PC-9 (cell line): ENCODE measurements around the gene KRT77. TPM values are rescaled to one million over a fixed set of nuclear protein-coding genes. Genes with fewer than 3 reads are reported as not detected.

ENCODE experiments used
- BruUV-seq: library from RNA; stranded (reverse); fragments of 400-500 nt; replicated peaks from 2 replicates; lab custom pipeline; 2021; lab: Mats Ljungman, UMichigan
- CTCF ChIA-PET: fragments of 300-600 bp; sonication (Branson Sonifier 250); formaldehyde crosslinking; loops from one replicate; lab custom pipeline; 2022; ENCODE audit warnings: antibody characterized with exemption; lab: Charles Lee
- POLR2A ChIA-PET: fragments of 300-600 bp; sonication (Branson Sonifier 250); formaldehyde crosslinking; loops from one replicate; lab custom pipeline; 2022; ENCODE audit warnings: antibody characterized with exemption; ENCODE audit not compliant: unreplicated experiment; lab: Charles Lee
- DNase-seq, 2 experiments: peaks; one replicate each; pipeline versions ENCODE4 v3.0.0 to v3.0.0-alpha.2; 2015 to 2022; ENCODE audit warnings: mixed read lengths in 1 of 2
- H2AFZ ChIP-seq: fragments of 200-600 bp; sonication (generic); 2 replicates; pipeline ENCODE4 v1.8.1; 2017; ENCODE audit warnings: antibody characterized with exemption
- H3F3A ChIP-seq: fragments of 200-600 bp; sonication (generic); 2 replicates; pipeline ENCODE4 v1.8.1; 2017; ENCODE audit warnings: antibody characterized with exemption, mild to moderate bottlenecking, low read depth; ENCODE audit not compliant: insufficient read depth
- H3K27ac ChIP-seq: fragments of 200-600 bp; sonication (generic); 2 replicates; pipeline ENCODE4 v1.6.1; 2016; ENCODE audit warnings: mixed run types
- H3K27me3 ChIP-seq: fragments of 200-600 bp; sonication (generic); 2 replicates; pipeline ENCODE4 v1.6.1; 2016; ENCODE audit warnings: low read depth, mixed run types; ENCODE audit not compliant: insufficient read depth
- H3K36me3 ChIP-seq: fragments of 200-600 bp; sonication (generic); 2 replicates; pipeline ENCODE4 v1.6.1; 2016; ENCODE audit warnings: low read depth, mixed run types
- H3K4me1 ChIP-seq: fragments of 200-600 bp; sonication (generic); replicated peaks from 2 replicates; pipeline ENCODE4 v1.6.1; 2016; ENCODE audit warnings: mixed run types; ENCODE audit not compliant: insufficient read depth
- H3K4me2 ChIP-seq: fragments of 200-600 bp; sonication (generic); 2 replicates; pipeline ENCODE4 v1.6.1; 2017; ENCODE audit warnings: mixed run types
- H3K4me3 ChIP-seq: fragments of 200-600 bp; sonication (generic); 2 replicates; pipeline ENCODE4 v1.6.1; 2016; ENCODE audit warnings: mixed run types
- H3K79me2 ChIP-seq: fragments of 200-600 bp; sonication (generic); 2 replicates; pipeline ENCODE4 v1.6.1; 2017; ENCODE audit warnings: low read depth, mixed run types
- H3K9me2 ChIP-seq: fragments of 200-600 bp; sonication (generic); 2 replicates; pipeline ENCODE4 v1.8.1; 2017; ENCODE audit warnings: mild to moderate bottlenecking; ENCODE audit not compliant: insufficient read depth
- H3K9me3 ChIP-seq: fragments of 200-600 bp; sonication (generic); 2 replicates; pipeline ENCODE4 v1.8.1; 2016; ENCODE audit warnings: low read depth; ENCODE audit not compliant: insufficient read depth
- H4K20me1 ChIP-seq: fragments of 200-600 bp; sonication (generic); 2 replicates; pipeline ENCODE4 v1.8.1; 2017; ENCODE audit not compliant: insufficient read depth
- CTCF ChIP-seq: fragments of 200-600 bp; sonication (generic); conservative IDR thresholded peaks from 2 replicates; pipeline ENCODE4 v1.6.1; 2017; ENCODE audit warnings: mixed run types, antibody characterized with exemption, mild to moderate bottlenecking, moderate library complexity
- EZH2 ChIP-seq: fragments of 200-600 bp; sonication (generic); IDR thresholded peaks from 2 replicates; pipeline ENCODE4 v1.8.0; 2017; ENCODE audit warnings: antibody characterized with exemption, low read depth
- intact Hi-C: fragments of 100-400 bp; cut with micrococcal nuclease; formaldehyde crosslinking; loops from one replicate; pipeline ENCODE4 v1.10.0; 2022; ENCODE audit not compliant: unreplicated experiment
- total RNA-seq: library from RNA; stranded (reverse); gene quantifications from 2 replicates; pipeline ENCODE4 v1.2.3, GENCODE V29; 2021

The KRT77 gene
- total RNA-seq, 1 experiment from 2014 or later: not detected

GRCh38 chr12:52645982-52646381 is 57.3 kb downstream of the KRT77 start:
- no peak overlapping the region for H3K27ac ChIP-seq
- no peaks in the 10 kb centered on the region for H3K9me2 ChIP-seq
- TF ChIP-seq EZH2 (no peak), CTCF (no peak)
- DNase-seq: peak in 1 of 2 experiments; percentile 49
- ChIA-PET POLR2A (no interaction called here), CTCF (no interaction called here)
- H3K4me2 ChIP-seq: no peak overlapping the region
- H3K27me3 ChIP-seq: no peaks in the 10 kb centered on the region
- no peaks in the 10 kb centered on the region for H3K36me3 ChIP-seq
- H4K20me1 ChIP-seq: no peaks in the 10 kb centered on the region
- intact Hi-C loops: no loop called here
- H3K4me3 ChIP-seq: no peak overlapping the region
- H3K9me3 ChIP-seq: no peaks in the 10 kb centered on the region
- no peak overlapping the region for H2AFZ ChIP-seq
- no TSS peak for BruUV-seq
- H3K79me2 ChIP-seq: no peaks in the 10 kb centered on the region
- no peaks in the 10 kb centered on the region for H3F3A ChIP-seq
- peaks cover 11% of the 10 kb centered on the region; the same call in 1 of the 2 replicates for H3K4me1 ChIP-seq

GRCh38 chr12:52645120-52645761 is 58.1 kb downstream of the KRT77 start:
- no peaks in the 10 kb centered on the region for H3K79me2 ChIP-seq
- no peak for TF ChIP-seq EZH2
- TF ChIP-seq CTCF: no peak

GRCh38 chr12:52644078-52644415 is 59.3 kb downstream of the KRT77 start:
- no peaks in the 10 kb centered on the region for H4K20me1 ChIP-seq
- peaks cover 11% of the 10 kb centered on the region; the same call in 1 of the 2 replicates for H3K4me1 ChIP-seq
- no peak overlapping the region for H3K4me2 ChIP-seq
- H3K9me3 ChIP-seq: no peaks in the 10 kb centered on the region
- H3K4me3 ChIP-seq: no peak overlapping the region
- H3K9me2 ChIP-seq: no peaks in the 10 kb centered on the region
- ChIA-PET POLR2A (no interaction called here), CTCF (no interaction called here)
- H3K36me3 ChIP-seq: no peaks in the 10 kb centered on the region
- no peaks in the 10 kb centered on the region for H3K27me3 ChIP-seq
- H2AFZ ChIP-seq: no peak overlapping the region
- intact Hi-C loops: no loop called here
- H3K79me2 ChIP-seq: no peaks in the 10 kb centered on the region
- TF ChIP-seq CTCF (no peak), EZH2 (no peak)
- no TSS peak for BruUV-seq
- no peak overlapping the region for H3K27ac ChIP-seq
- no peaks in the 10 kb centered on the region for H3F3A ChIP-seq
- DNase-seq: no peak

More at GRCh38 chr12:52645120-52645761, 58.1 kb downstream of the KRT77 start:
- Histone ChIP-seq H3K9me3 (no peaks in the 10 kb centered on the region), H3K4me1 (peaks cover 11% of the 10 kb centered on the region; the same call in 1 of the 2 replicates), H2AFZ (no peak overlapping the region), H3K4me3 (no peak overlapping the region), H4K20me1 (no peaks in the 10 kb centered on the region), H3K27me3 (no peaks in the 10 kb centered on the region), H3K36me3 (no peaks in the 10 kb centered on the region), H3F3A (no peaks in the 10 kb centered on the region), H3K4me2 (no peak overlapping the region), H3K27ac (no peak overlapping the region), H3K9me2 (no peaks in the 10 kb centered on the region)
- POLR2A ChIA-PET: no interaction called here
- intact Hi-C loops: no loop called here
- CTCF ChIA-PET: no interaction called here
- no TSS peak for BruUV-seq
- no peak for DNase-seq
